HG03442 (cell line): ENCODE measurements around the gene DOC2B.
"Not testable (repeated sequence)": the region's sequence is repeated elsewhere in the genome, so short reads cannot be mapped to it uniquely, and the experiment has no call there.

Experiments used
- ATAC-seq: cut with Tn5 transposase; IDR thresholded peaks from one replicate; pipeline ENCODE4 v1.9.1; 2021; ENCODE audit warnings: mild to moderate bottlenecking, moderate library complexity; ENCODE audit not compliant: unreplicated experiment

The DOC2B gene

DNA sequence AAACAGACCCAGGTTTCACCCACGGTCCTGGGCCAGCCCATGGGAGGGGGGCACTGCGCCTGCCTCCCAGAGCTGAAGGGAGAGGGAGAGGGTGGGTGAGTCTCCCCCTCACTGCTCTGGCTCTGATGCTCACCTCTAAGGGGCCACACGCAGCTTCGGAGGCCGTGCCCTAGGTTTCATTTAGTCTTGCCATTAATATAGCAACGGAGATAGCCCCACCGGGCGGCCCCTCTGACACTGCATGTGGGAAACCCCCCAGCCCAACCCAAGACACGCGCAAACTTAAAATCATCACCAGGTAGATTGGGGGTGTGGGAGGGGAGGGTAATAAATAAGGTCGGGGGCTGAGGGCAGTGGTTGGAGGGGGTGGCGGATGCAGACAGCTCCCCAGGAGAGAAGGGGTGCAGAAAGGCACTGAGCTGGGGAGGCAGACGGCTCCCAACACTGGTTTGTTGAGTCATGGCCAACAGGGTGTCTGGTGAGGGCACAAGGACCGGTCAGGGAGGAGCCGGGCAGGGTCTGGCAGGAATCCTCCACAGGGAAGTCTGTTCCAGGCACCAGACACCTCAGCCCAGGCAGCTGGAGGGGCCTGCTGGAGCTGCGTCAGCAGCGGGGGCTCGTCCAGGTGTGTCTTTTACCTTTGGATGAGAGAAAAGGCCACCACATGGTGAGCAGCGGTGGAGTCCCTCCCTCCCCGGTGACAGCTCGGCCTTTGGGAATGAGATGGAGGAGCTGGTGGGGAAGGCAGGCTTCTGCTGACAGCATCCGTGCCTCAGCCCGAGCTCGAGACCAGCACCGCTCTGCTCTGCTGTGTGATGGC is 32.0 kb upstream of the DOC2B start:
- ATAC-seq = no peak

DNA sequence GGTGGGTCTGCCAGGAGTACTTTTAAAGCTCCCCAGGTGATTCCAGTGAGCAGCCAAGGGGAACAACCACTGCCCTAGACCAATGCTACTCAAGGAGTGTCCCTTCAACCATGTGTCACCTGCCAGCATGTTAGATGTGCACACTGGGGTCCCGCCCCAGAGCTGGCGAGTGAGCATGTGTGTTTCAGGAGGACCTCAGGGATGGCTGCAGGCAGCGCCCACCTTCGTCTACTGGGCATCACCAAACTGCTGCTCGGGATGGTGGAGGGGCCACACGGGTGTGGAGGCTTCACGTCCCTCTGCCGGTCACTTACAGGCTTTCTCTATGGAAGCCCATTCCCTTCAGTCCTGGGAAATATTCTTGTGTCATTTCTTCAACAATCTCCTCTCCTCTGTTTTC is 29.0 kb upstream of the DOC2B start:
- no peak for ATAC-seq

DNA sequence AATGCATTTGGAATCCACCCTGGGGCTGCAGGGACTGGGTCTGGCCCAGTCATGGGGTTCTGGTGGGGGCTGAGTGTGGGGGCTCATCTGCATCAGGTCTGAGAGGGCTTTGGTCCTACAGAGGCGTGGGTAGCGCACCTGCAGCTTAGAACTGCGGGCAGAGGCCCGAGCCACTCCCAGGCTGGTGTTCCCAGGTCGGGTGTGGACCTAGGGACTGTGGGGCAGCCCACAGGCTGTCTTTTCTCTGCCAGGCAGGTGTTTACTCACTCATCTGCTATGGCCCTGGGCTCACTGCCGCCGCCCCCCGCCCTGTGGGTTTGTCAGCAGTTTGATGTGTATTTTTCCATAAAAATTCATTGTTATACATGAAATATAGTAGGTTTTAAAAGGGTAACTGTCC is 27.0 kb upstream of the DOC2B start:
- ATAC-seq = no peak

DNA sequence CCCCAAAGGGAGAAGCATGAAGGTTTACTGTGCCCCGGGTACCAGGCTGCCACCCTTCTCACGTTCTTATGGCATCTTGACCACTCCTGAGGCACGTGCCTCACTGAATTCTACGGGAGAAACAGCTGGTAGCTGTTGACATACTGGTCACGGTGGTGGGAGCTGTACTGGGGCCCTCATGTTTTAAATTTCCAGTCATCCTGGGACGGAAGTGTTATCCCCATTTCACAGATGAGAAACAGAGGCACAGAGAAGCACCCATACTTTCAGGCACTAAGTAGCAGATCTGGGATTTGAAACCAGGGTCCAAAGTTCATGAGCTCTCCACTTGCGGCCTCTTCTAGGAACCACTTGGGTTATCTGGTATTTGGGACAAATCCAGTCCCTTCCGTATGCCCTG is 26.3 kb upstream of the DOC2B start:
- ATAC-seq = no peak

DNA sequence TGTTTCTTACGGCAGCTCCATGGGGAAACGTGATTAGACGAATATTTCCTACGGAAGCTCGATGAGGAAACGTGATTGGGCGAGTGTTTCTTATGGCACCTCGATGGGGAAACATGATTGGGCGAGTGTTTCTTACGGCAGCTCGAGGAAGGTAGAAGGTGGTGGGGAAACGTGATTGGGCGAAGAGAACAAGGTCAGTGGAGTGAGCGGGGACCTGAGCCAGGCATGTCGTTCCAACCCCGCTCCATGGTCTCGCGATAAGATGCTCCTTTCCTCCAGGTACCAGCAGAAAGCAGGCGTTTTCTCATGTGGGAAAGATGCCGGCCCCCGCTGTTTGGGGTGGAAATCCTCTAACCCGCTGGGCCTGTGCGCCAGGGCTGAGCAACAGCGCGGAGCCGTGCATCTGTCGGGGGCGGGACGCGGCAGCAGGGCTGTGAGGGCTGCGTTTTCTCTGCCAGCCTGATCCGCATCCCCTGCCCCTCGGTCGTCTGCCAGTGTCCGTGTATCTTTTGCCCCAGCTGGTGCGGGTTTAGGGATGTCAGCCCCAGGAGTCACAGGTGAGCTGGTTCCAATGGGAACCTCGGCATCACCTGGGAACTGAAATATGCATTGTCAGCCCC is 25.6 kb upstream of the DOC2B start:
- no peak for ATAC-seq

DNA sequence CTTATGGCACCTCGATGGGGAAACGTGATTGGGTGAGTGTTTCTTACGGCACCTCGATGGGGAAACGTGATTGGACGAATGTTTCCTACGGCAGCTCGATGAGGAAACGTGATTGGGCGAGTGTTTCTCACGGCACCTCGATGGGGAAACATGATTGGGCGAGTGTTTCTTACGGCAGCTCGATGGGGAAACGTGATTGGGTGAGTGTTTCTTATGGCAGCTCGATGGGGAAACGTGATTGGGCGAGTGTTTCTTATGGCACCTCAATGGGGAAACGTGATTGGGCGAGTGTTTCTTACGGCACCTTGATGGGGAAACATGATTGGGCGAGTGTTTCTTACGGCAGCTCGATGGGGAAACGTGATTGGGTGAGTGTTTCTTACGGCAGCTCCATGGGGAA is 25.0 kb upstream of the DOC2B start:
- not testable (repeated sequence) for ATAC-seq

DNA sequence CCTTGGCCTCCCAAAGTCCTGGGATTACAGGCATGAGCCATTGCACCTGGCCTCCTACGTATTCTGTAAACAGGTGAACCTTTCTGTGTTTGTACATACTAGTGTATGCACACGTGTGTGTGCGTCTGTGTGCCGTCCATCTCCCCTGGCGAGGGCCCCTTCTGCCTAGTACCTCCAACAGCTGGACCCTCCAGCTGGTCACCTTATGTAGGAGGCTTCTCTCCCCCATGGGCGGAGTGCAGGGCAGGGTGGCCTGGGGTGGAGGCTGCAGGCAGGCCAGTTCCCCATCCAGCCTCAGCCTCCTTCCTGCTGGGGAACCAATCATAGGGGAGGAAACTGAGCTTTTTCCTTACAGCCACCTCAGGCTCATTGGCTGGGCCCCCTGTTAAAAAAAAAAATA is 24.4 kb upstream of the DOC2B start:
- no peak for ATAC-seq

DNA sequence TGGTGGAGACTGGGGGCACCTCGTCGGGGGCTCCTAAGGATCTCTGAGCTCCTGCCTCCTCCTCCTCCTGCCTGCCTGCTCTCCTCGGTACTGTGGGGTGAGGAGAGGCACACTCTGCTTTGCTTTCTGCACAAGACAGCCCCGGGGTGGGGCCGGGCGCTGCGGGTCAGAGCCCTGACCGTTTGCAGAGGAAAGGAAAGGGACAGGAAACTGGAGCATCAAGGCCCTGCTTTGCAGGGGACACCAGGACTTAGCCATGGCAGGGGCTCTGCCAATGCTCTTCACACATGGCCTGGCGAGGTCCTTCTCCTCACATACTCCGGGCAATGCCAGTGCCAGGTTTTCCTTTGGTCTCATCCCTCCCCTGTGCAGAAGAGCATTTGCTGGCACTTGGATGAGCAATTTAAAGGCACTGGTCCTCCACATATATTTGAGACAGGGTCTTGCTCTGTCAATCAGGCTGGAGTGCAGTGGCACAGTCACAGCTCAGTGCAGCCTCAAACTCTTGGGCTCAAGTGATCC is 23.8 kb upstream of the DOC2B start:
- ATAC-seq = no peak

DNA sequence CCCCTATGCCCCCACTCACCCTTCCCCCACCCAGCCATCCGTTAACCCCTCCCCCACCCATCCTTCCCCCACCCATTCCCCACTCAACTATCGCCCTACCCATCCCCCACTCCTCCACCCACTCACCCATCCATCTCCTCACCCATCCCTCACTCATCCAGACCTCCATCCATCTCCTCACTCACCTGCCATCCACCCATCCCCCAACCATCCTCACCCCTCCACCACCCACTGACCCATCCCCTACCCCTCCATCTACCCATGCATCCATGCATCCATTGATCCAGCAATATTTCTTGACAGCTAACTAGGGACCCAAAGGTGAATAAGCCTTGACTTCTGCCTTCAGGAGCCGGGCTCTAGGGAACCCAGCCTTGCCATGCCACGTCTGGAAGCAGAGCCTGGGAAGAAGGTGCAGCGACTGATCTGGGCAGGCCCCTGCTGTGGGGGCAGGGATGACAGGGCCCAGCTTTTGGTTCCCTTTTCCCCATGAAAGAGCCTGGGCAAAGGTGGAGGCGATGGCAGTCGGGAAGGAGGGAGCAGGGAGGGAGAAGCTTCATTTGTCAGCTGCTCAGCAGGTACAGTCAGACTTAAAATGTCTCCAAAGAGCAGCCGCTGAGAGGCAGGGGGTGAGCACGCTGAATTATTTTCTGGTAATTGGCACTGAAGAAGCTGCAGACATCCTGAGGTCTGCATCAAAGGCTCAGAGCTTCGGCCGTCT is 23.1 kb upstream of the DOC2B start:
- no peak for ATAC-seq

DNA sequence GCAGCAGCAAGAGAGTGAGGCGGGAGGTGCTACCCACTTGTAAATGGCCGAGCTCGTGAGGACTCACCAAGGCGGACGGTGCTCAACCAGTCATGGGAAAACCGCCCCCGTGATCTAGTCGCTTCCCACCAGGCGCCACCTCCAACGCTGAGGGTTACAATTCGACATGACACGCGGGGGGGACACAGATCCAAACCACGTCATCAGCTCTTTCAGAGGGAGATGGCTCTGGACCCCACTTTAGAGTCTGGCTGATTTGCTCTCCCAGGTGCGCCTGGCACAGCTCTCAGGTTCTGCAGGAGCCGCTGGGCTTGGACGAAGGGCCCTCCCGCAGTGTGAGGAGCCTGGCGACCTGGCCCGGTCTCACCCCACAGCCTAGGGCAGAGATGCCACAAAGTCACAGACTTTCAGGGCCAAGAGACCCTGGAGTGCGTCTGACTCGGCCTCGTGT is 21.1 kb upstream of the DOC2B start:
- ATAC-seq = no peak

DNA sequence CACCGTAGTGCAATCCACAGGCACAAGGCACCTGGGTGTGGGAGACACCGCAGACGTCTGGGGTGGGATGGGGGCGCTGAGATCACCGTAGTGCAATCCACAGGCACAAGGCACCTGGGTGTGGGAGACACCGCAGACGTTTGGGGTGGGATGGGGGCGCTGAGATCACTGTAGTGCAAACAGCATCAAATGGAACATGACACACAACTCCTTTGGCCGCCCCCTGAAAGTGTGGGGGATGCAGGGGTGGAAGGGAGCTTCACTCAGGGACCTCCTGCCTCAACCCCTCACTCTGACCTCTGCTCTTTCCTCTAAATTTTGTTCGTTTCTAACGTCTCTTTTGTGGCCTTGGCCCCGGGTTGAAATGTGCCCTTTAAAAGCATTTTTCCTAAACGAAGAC is 20.3 kb upstream of the DOC2B start:
- not testable (repeated sequence) for ATAC-seq

DNA sequence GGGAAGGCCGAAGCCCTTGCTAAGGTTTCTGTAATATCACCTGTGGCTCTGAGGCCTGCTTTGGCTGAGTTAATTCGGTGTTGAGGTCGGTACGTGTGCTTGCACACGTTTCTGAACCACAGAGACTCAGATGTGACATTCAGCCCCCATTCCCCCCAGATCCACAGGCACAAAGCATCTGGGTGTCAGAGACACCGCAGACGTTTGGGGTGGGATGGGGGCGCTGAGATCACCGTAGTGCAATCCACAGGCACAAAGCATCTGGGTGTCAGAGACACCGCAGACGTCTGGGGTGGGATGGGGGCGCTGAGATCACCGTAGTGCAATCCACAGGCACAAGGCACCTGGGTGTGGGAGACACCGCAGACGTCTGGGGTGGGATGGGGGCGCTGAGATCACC is 19.8 kb upstream of the DOC2B start:
- not testable (repeated sequence) for ATAC-seq

DNA sequence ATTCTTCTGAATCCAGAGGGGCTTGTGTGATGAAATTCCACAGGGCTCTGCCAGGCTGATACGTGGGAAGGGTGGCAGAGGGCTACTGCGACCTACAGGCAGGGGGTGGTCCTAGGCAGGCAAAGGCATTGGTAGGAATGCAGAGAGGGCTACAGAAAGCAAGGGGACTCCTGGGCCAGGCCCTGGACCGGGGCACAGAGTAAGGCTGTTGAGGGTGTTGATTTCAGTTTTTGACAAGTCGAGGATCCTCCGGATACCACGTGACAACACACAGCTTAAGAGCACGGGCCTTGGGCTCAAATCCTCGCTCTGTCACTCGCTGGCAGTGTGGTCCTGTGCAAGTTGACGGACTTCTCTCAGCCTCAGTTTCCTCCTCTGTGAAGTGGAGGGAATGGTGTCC is 19.1 kb upstream of the DOC2B start:
- no peak for ATAC-seq

DNA sequence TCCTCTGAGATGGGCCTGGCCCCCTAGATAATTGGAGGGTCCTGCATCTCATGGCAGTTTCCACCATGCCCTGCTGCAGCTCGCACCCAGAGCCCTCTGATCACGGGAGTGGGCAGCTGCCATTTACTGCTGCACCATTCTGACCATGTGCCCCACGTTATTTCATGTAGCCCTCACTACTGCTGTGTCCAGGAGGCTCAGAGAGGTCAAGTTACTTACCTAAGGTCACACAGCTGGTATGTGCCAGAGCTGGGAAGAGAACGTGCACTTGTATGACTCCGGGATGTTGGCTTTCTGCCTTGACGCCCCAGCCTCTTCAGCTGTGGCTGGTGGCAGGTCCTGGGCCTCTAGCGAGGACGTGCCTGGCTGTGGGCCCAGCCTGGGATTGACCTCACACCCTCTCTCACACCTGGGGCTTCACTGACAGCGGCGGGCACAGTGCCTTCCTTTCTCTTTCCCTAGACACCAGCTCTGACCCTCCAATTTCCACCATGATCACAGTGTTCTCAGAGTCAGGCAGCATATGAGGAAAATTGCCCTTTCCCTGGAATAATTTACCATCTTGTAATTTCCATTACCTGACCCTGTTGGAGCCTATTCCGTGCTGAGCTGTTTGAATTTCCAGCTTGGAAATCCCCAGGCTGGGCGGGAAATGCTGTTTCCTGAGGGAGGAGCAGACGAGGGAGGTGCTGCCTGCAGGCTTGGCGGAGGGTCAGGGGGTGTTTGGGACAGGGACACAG is 18.5 kb upstream of the DOC2B start:
- no peak for ATAC-seq

DNA sequence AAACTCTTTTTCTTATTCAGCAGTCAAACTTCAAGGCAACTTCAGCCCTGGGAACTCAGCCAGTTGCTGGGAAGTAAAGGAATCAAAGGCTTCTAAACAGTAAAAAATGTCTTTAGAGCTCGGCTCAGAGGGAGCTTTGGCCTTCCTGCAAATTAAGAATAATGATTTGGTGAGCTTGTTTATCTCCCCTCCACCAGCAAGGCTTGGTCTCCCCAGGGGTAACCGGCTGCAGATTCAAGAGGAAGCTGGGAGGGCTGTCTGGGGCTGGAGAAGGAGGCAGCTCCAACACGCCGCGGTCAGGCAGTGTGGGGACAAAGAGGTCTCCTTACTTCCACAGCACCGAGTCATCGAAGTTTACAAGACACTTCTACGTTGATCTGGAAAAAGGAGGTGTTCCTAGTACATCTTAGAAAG is 17.7 kb upstream of the DOC2B start:
- ATAC-seq = no peak

DNA sequence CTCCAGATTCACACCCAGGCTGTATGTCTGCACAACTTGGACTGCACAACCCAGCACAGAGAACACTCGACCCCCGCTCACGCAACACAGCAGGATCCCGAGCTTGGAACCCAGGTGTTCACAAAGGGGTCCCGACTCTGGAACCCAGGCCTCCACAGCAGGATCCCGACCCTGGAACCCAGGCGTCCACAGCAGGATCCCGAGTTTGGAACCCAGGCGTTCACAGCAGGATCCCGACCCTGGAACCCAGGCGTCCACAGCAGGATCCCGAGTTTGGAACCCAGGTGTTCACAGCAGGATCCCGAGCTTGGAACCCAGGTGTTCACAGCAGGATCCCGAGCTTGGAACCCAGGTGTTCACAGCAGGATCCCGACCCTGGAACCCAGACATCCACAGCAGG is 16.8 kb upstream of the DOC2B start:
- not testable (repeated sequence) for ATAC-seq

DNA sequence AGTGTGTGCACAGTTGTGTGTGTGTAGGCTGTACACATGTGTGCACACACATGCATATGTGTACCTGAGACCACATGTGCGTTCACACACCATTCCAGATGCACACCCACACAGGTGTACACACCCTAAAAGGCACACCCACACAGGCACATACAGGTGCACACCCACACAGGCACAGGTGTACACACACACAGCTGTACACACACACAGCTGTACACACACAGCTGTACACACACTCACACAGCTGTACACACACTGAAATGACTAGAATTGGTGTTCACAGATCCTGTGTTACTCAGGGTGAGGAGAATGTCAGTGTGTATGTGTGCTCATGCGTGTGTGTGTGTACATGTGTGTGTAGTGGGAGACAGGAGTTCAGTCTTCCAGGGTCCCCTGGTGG is 15.9 kb upstream of the DOC2B start:
- ATAC-seq = no peak

DNA sequence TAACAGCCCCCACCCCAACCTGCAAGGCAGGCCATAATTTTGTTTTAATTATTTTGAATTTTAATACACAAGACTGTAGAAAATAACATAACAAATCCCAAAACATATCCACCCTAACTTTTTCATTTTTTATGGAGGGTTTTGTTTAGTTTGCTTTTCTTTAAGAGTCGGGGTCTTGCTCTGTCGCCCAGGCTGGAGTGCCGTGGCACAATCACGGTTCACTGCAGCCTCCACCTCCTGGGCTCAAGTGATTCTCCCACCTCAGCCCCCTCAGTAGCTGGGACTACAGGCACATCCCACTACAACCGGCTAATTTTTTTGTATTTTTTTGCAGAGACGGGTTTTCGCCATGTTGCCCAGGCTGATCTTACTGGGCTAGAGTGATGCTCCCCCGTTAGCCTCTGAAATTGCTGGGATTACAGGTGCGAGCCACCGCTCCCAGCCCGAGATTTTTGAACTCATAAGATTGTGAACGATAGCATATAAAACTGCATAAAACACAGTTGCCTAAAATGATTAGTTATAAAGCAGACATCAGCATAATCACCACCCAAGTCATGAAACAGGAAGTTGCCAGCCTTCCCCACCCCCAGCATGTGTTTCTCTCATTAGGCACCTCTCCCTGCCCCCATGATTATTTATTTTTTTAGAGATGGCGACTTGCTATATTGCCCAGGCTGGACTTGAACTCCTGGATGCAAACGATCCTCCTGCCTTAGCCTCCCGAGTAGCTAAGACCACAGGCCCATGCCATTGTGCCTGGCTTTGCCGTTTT is 13.6 kb upstream of the DOC2B start:
- no peak for ATAC-seq

DNA sequence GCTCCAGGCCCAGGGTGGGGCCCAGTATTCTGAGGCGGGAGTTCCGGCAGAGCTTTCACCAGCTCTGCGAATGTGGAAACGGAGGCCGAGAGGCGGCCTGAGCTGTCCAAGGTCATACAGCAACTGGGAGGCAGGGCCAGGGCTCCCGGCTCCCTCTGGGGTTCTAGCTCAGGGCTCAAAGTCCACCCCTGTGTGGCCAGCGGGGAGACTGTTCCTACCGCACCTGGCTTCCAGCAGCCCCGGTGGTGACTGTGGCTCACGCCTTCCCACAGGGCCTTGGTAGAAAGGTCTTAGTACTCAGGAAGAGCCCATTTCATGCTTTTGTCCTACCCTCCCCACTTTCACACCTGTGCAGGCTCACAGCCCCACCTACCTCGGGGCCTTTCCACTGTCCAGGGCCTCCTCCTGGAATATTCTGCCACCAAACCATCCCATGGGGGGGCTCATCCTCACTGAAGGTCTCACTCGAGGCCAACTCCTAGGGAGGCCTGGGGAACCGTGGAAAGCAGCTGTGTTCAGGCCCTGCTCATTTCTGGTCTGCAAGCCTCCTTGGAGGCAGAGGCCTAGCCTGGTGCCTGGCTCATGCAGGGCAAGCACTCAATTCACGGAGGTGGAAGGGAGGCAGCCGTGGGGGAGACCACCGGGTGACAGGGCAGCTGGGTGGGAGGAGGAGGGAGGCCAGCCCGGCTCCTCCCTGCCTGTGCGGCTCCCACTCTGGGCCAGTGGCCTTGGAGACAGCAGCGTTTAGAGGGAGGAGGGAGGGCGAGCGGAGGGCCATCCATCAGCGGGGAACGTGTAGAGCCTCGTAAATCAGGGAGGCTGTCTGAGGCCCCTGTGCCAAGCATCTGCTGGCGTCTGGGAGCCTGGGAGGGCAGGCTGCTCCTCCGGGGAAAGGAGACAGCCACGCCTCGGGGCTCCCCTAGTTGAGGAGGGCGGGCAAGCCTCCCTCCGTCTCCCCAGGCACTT is 12.7 kb upstream of the DOC2B start:
- ATAC-seq = no peak
